GM18499 (cell line): Measurements from ENCODE around the gene USP36.
"Not testable (repeated sequence)": the region's sequence is repeated elsewhere in the genome, so short reads cannot be mapped to it uniquely, and the experiment has no call there.

Experiments
- ATAC-seq: cut with Tn5 transposase; IDR thresholded peaks from one replicate; pipeline ENCODE4 v1.9.1; 2021; ENCODE audit warnings: moderate number of reproducible peaks; ENCODE audit not compliant: insufficient read depth, unreplicated experiment

USP36 gene

DNA sequence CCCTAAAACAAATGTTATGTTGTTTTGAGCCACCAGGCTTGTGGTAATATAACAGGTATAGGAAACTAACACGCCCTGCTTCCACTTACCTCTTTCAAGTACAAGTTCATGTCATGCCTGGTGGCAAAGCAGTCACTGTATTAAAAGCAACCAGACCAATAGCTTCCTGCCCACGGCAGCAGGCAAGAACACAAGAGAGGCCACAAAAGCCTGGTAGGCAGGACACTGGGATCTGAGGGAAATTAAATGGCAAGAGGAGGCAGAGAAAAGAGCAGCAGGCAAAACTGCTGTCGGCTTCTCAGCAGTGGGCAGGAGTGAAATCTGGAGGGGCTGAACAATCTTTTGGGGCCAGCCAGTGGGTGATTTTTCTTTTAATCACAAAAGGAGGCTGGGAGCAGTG, 60.8 kb downstream of the USP36 start:
- ATAC-seq, result no peak

GRCh38 chr17:78779286-78779651, 61.3 kb downstream of the USP36 start:
- ATAC-seq, result not testable (repeated sequence)

- ATAC-seq, result no peak
Measured at GRCh38 chr17:78777881-78778280, 62.7 kb downstream of the USP36 start.

DNA sequence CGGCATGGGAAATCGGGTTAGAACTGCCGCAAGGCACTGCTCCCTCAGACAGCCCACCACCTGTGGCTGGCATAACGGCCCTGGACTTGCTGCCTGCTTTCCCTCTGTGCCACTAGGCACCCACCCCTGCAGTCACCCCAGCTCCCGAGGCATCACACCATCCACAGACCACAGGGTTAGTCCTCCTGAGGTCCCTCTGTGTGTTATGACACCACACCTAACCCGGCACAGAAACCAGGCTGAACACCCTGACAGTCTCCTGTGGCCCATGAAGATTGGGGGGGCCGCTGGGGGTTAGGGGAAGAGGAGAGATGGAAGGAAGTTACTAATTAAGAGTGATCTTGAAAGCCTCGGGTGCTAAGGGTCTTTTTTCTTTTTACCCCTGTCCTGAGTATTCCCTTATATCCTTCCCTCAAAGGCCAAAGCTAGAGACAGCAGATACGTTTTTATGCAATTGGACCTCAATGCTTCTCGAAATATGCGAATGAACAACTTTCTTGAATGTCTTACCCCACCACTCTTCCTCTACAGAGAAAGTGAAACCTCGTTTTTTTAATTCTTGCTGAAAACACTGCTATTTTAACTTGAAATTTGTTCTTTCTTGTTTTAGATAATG, 65.5 kb downstream of the USP36 start:
- no peak for ATAC-seq

DNA sequence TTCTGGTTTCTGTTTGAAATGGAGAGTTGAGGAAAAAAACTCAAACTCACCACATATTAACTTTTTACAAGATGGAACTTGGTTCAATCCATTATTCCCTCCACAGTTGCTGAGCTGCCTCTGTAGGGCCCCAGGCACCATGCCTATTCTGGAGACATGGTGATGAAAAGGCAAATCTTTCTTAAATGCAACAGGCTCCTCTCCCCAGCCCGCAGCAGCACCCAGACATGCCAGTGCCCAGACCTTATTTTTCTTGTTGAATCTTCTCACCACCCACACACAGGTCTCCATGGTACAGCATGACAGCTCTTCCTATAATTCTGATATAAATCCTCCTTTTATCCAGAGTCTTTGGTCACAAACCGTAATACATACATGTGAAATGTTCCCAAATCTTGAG, 66.2 kb downstream of the USP36 start:
- ATAC-seq, result no peak

GRCh38 chr17:78771758-78772382, 68.7 kb downstream of the USP36 start:
- no peak for ATAC-seq

GRCh38 chr17:78769196-78769773, 71.3 kb downstream of the USP36 start:
- ATAC-seq, result no peak

DNA sequence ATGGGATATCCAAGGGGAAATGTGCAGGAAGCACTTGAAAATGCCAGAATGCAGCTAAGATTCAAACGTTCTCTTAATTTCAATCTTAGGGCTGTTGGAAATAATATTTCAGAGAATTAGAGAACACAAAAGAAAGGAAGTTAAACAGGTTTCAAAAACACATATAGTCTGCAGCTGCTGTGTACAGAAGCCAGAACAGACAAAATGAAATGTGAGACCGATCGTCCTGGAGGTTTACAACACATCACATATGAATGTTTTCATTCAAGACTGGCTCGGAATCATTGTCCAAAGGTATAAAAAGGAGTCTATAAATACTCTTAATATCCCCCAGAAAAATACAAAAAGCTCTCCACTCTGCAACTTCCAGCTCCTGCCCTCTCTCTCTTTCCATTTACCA, 72.8 kb downstream of the USP36 start:
- no peak for ATAC-seq

DNA sequence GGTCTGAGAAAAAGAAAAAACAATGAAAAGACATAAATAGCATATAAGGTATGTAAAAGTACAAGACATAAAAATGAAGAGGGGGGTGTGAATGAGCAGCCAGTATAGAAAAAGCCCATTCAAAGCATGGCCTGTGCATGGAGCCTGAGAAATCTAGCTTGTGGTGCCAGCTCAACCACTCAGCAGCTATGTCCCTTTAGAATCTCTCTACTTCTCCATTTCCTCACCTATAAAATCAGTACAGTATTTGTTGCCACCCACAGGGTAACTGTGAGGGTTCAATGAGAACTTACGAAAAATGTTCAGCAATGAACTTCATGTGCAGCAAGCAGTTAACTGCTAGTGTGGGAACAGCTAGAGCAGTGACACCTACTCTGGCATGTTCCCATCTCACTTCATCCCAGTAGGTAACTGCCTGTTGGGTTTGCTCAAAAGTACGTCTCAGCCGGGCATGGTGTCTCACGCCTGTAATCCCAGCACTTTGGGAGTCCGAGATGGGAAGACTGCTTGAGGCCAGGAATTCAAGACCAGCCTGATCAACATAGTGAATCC, 73.8 kb downstream of the USP36 start:
- ATAC-seq, result no peak

DNA sequence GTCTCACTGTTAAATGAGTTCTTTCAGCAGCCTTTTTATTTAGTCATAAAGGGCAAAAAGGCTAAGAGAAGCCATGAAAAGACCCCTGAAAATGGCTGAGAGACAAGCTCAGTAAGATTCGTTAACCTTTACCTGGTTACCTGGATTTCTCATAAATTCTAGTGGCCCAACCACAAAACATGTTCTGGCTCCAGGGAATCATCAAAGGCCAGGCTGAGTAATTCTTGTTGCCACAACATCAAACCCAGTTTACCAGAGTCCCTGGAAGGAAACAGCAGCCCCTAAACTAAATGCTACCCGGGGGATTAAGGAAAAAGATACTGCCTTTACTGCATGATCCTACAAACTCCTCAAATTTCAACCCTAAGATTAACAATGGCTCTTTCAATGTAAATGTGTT, 74.4 kb downstream of the USP36 start:
- no peak for ATAC-seq

DNA sequence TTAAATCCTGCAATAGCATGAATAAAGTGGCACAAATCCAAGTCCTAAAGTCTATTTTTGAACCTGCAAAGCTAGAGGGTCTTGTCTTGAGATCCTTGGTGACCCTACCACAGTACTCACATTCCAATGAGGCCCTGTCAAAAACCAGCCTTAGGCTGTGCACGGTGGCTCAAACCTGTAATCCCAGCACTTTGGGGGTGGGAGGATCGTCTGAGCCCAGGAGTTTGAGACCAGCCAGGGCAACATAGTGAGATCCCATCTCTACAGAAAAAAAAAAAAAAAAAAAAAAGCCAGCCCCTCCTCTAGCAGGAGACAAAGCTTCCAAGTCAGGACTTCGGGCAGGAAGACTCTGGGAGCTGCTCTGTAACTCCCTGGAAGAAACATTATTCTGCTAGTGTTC, 74.8 kb downstream of the USP36 start:
- ATAC-seq, result no peak

GRCh38 chr17:78764871-78765270, 75.7 kb downstream of the USP36 start:
- ATAC-seq, result no peak

GRCh38 chr17:78763561-78763960, 77.1 kb downstream of the USP36 start:
- no peak for ATAC-seq

DNA sequence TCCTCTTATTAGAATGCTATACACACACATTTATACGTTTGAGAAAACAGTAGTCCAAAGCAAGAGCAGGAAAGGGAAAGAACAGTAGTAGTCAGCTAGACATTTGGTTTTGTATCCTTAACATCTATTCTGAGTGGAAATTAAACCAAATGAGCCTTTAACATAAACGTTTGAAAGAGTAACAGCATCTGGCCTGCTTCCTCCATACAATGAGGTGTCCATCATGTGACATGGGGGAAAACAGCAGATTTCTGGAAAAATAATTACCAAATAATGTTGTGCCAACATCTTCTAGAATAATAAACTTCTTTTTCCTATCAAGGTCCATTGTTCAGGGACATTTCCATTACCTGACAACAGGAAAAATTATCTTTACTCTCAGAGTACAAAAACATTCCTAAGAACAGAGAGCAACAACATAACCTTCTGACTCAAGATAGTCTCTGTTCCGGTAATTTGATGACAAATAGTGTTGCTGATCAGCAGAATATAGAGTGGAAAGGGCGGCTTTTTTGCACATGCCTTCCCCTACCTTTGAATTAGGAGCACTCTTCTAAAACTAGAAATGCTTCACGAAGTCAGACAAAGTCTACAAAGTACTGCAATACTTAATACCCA, 78.7 kb downstream of the USP36 start:
- no peak for ATAC-seq

DNA sequence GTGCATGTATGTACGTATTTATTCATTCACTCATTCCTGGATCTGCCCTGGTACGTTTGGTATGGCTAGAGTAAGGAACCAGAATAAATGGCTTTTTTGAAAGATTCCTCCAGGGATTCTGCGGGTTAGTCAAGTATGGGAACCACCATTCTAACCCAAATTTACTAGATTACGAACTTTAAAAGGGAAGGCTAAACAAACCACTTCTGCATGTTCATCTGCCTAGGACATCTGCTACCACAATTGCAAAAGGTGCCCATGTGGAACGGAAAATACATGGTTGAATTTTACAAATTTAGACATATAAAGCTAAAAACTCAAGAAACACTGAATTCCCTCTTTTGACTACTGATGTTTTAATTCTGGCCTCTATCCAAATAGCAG, 80.7 kb downstream of the USP36 start:
- no peak for ATAC-seq

DNA sequence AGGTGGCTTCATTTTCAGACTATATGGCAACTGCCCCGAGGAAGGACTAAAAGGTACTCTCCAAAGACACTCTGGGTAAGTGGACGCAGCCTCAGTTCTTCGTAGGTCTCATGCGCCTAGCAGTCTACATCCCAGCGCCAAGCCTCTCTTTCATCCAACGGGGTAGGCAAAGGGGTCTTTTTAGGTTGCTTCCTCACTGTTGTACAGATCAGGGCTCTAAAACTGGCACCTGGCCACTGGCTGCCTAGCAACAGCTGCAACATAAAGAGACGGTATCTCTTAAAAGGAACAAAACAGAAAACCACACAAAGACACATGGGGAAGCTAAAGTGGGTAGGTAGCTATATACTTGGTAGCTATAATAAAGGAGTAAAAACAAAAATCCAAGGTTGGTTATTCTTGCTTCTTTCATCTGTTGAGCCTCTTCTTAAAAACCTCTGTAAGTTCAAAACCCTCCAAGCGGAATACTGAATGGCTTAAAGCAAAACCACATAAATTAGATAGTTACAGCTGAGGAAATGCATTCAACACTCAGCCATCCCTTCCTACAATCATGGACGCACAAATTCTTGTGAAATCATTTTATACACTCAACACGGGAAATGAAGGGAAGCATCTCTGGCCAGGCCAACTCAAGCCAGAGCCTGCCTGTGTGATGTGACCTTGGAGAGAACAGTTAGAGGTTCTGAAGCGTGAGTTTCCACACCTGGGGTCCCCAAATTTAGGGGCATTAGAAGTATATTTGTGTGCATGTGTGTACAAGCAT, 81.2 kb downstream of the USP36 start:
- ATAC-seq, result no peak

DNA sequence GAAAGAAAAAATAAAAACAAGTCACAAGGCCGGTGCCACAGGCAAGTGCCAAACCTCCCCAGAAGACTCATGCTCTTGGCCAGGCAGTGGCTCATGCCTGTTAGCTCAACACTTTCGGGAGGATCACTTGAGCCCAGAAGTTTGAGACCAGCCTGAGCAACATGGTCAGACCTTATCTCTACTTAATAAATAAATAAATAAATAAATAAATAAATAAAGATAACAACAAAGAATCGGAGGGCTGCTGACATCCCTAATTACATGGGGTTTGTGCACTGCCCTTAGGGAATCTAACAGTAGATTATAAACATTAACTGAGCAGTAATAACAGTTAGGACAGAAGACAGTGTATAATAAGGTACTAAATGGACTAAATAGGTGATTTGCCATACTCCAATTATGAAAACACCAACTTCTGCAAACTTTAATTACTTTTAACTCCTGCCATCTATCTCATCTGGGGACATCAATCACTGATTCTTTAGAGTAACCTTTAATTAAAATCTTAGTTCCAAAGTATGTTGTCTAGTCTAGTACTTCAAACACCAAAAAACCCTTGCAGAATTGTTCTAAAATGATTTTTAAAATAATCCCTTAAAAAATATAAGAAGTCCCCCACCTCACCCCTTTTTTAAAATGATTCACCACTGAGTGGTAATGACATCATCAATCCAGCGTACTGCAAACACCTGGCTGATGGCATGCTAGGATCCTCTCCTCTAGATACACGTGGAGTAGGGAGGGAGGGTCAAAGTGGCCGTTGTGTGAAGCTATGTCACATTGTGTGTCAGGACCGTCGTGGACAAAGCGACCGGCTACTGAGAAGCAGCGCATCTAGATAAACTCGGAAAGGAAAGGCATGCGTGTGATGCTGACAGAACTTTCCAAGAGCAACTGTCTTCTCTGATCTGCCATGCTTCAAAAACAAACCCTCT, 87.0 kb downstream of the USP36 start:
- no peak for ATAC-seq

DNA sequence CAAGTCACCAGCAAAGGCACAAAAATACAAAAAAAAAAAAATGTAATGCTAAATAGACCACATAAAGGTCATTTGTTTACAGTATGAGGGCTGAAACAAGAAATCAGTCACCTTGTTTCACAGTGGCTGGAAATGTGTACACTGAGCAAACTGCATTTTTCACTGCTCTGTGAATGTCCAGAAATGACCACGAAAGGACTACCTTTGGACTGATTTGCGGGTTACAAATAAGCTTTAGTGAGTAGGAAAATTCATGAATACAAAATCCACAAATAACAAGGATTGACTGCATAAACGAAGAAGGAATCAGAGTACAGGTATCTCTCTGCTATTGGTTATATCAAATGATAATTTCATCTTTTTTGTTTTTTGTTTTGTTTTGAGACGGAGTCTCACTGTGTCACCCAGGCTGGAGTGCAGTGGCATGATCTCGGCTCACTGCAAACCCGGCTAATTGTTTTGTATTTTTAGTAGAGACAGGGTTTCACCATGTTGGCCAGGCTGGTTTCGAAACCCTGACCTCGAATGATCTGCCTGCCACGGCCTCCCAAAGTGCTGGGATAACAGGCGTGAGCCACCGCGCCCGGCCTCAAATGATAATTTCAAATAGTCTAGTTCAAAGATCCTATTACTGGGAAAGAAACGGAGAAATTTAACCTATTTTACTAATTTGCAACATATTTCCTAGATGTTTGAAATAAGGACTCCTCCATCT, 89.0 kb downstream of the USP36 start:
- ATAC-seq, result no peak

GRCh38 chr17:78751000-78751399, 89.6 kb downstream of the USP36 start:
- ATAC-seq, result not testable (repeated sequence)
